Measurements from ENCODE around the gene SHC2.

GRCh38 chr19:455851-456546, 4.8 kb downstream of the SHC2 start:
- TF ChIP-seq REST (IDR thresholded peaks at IDR 0.05; ENCODE audit: low read depth, low read length) (no peak), SMC3 (IDR thresholded peaks at IDR 0.05; ENCODE audit: low read depth, low read length) (no peak), CTCF (IDR thresholded peaks at IDR 0.05) (no peak), USF2 (IDR thresholded peaks at IDR 0.05; ENCODE audit: borderline replicate concordance, low read depth, low read length) (no peak), GABPA (IDR thresholded peaks at IDR 0.05; ENCODE audit: low read depth) (no peak), NRF1 (IDR thresholded peaks at IDR 0.05; ENCODE audit: low read depth, low read length) (no peak), RFX5 (IDR thresholded peaks at IDR 0.05; ENCODE audit: low read length) (no peak)
